ENCODE results near the gene DCD. TPM values are rescaled to one million over a fixed set of nuclear protein-coding genes. Genes with fewer than 3 reads are reported as not detected.

The DCD gene
- polyA plus RNA-seq, 1 donor (not counting 4 experiments of a cell fraction or from before 2014, with no cell fraction given) = not detected

- Histone ChIP-seq H3K27me3 (ENCODE audit: control insufficient read depth, extremely low read depth, insufficient read depth, low read length) (peaks cover 3% of the 10 kb centered on the region), H2AFZ (ENCODE audit: control insufficient read depth, low read length) (no peak overlapping the region), H3K4me3 (ENCODE audit: control insufficient read depth in 2 of 3, extremely low read depth in 1 of 3, insufficient read depth in 2 of 3, low read depth in 1 of 3, low read length in 3 of 3) (no peak overlapping the region), H3K9me3 (ENCODE audit: control insufficient read depth, low read depth, low read length) (no peaks in the 10 kb centered on the region), H3K4me1 (ENCODE audit: control insufficient read depth, extremely low read depth, insufficient read depth, low read length) (no peaks in the 10 kb centered on the region), H3K27ac (ENCODE audit: control insufficient read depth, insufficient read depth, low read length) (no peak overlapping the region), H3K4me2 (ENCODE audit: control insufficient read depth, extremely low read depth, insufficient read depth, low read depth, low read length) (no peak overlapping the region), H4K20me1 (ENCODE audit: control insufficient read depth, extremely low read depth, insufficient read depth, low read length) (no peaks in the 10 kb centered on the region), H3K9ac (ENCODE audit: control insufficient read depth, extremely low read depth, insufficient read depth, low read length) (no peak overlapping the region), H3K79me2 (ENCODE audit: control insufficient read depth, insufficient read depth, low read length) (no peaks in the 10 kb centered on the region), H3K9me1 (ENCODE audit: control insufficient read depth, extremely low read depth, insufficient read depth, low read length) (no peaks in the 10 kb centered on the region), H3K36me3 (ENCODE audit: control insufficient read depth in 2 of 2, extremely low read depth in 1 of 2, insufficient read depth in 2 of 2, low read length in 2 of 2) (no peaks in the 10 kb centered on the region)
- FAIRE-seq (no peak), DNase-seq (ENCODE audit: low read depth, low spot score) (no peak)
- dilution Hi-C loops (cut with MboI; ENCODE audit: extremely low pct_ligation_motif_present, low sequenced_read_pairs) = no loop called here
- TF ChIP-seq, protein P1, sequence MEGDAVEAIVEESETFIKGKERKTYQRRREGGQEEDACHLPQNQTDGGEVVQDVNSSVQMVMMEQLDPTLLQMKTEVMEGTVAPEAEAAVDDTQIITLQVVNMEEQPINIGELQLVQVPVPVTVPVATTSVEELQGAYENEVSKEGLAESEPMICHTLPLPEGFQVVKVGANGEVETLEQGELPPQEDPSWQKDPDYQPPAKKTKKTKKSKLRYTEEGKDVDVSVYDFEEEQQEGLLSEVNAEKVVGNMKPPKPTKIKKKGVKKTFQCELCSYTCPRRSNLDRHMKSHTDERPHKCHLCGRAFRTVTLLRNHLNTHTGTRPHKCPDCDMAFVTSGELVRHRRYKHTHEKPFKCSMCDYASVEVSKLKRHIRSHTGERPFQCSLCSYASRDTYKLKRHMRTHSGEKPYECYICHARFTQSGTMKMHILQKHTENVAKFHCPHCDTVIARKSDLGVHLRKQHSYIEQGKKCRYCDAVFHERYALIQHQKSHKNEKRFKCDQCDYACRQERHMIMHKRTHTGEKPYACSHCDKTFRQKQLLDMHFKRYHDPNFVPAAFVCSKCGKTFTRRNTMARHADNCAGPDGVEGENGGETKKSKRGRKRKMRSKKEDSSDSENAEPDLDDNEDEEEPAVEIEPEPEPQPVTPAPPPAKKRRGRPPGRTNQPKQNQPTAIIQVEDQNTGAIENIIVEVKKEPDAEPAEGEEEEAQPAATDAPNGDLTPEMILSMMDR (optimal IDR thresholded peaks at IDR 0.05 in 1 of 3, IDR thresholded peaks at IDR 0.05 in 1 of 3, conservative IDR thresholded peaks at IDR 0.05 in 1 of 3; ENCODE audit: extremely low read depth in 1 of 3, insufficient read depth in 2 of 3, low read length in 3 of 3) = no peak
- no peak for TF ChIP-seq EZH2 (IDR thresholded peaks at IDR 0.05; ENCODE audit: low read length)
These were observed 12.3 kb upstream of the DCD start for GRCh38 chr12:54660320-54660962.

DNA sequence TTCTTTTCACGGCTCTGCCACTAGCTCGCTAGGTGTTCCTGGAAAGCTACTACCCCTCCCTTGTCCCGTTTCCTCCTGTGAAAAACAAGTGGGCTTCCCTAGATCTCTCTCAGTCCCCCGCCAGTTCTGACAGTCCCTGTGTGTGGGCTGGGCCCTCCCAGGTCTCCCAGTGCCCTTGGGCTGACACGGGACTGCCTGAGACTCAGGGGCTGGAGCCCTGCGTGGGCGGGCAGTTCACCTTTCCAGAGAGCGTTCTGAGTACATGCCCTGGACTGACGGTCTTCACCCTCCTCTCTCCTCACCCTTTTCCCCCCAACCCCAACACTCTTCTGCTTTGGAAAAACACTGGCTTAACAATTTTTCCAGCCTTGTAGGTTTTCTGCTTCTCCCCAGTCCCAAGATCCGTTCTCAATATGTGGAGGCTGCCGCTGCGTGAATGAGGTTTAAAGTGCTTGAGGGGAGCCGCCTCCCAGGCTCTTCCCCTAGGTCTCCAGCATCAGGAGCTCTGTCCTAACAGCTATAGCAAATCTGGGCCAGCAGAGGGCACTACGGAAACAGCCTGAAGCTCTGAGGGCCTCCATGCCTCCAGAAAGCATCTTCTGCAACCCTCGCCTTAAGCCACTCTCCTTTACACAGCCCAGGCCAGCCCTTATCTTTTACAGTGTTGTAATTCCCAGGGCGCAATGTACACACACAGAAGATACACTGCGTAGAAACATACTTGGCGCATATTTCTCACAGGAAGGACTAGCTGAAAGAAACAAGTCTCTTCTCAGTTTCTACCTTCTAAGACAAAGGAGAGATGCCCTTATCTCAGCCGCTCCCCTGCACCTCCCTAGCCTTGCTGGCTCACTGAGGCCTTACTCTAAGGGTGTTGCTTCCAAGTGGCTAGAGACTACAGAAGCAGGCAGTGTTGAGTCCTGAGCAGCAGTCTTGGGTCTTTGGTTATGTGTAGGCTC is 10.4 kb upstream of the DCD start:
- TF ChIP-seq, protein P1 (optimal IDR thresholded peaks at IDR 0.05 in 1 of 3, IDR thresholded peaks at IDR 0.05 in 1 of 3, conservative IDR thresholded peaks at IDR 0.05 in 1 of 3; ENCODE audit: extremely low read depth in 1 of 3, insufficient read depth in 2 of 3, low read length in 3 of 3) = peak; percentile 60 to 84 (median 65)
- no peak for TF ChIP-seq EZH2 (IDR thresholded peaks at IDR 0.05; ENCODE audit: low read length)
- FAIRE-seq (no peak), DNase-seq (ENCODE audit: low read depth, low spot score) (no peak)
- H3K9me3 ChIP-seq (ENCODE audit: control insufficient read depth, low read depth, low read length) = no peaks in the 10 kb centered on the region
- no peaks in the 10 kb centered on the region for H3K36me3 ChIP-seq (ENCODE audit: control insufficient read depth in 2 of 2, extremely low read depth in 1 of 2, insufficient read depth in 2 of 2, low read length in 2 of 2)
- no peak overlapping the region for H2AFZ ChIP-seq (ENCODE audit: control insufficient read depth, low read length)
- H3K27ac ChIP-seq (ENCODE audit: control insufficient read depth, insufficient read depth, low read length) = no peak overlapping the region
- H3K27me3 ChIP-seq (ENCODE audit: control insufficient read depth, extremely low read depth, insufficient read depth, low read length) = peaks cover 3% of the 10 kb centered on the region
- no peaks in the 10 kb centered on the region for H4K20me1 ChIP-seq (ENCODE audit: control insufficient read depth, extremely low read depth, insufficient read depth, low read length)
- dilution Hi-C loops (cut with MboI; ENCODE audit: extremely low pct_ligation_motif_present, low sequenced_read_pairs) = no loop called here
- H3K79me2 ChIP-seq (ENCODE audit: control insufficient read depth, insufficient read depth, low read length) = no peaks in the 10 kb centered on the region
- H3K9me1 ChIP-seq (ENCODE audit: control insufficient read depth, extremely low read depth, insufficient read depth, low read length) = no peaks in the 10 kb centered on the region
- H3K4me1 ChIP-seq (ENCODE audit: control insufficient read depth, extremely low read depth, insufficient read depth, low read length) = no peaks in the 10 kb centered on the region
- no peak overlapping the region for H3K9ac ChIP-seq (ENCODE audit: control insufficient read depth, extremely low read depth, insufficient read depth, low read length)
- no peak overlapping the region for H3K4me3 ChIP-seq (ENCODE audit: control insufficient read depth in 2 of 3, extremely low read depth in 1 of 3, insufficient read depth in 2 of 3, low read depth in 1 of 3, low read length in 3 of 3)
- H3K4me2 ChIP-seq (ENCODE audit: control insufficient read depth, extremely low read depth, insufficient read depth, low read depth, low read length) = no peak overlapping the region

Measured in keratinocyte (primary cell).